Fibroblast of the aortic adventitia (primary cell): Measurements from ENCODE around the gene EVI5. TPM values are rescaled to one million over a fixed set of nuclear protein-coding genes. Genes with fewer than 3 reads are reported as not detected.
A peak's percentile ranks its signal among the peaks of the same experiment; 100 is the strongest.

Source experiments
- DNase-seq: peaks from one replicate; pipeline ENCODE4 v3.0.0-alpha.2; 2010; ENCODE audit warnings: low read depth
- H3K4me3 ChIP-seq: 2 replicates; pipeline ENCODE4 v1.5.1; 2011; ENCODE audit warnings: low read depth, mild to moderate bottlenecking, control low read depth, low read length, moderate library complexity
- CTCF ChIP-seq: IDR thresholded peaks from 2 replicates; pipeline ENCODE4 v1.5.1; 2011; ENCODE audit warnings: mild to moderate bottlenecking, low read length, control low read depth, inconsistent platforms; ENCODE audit not compliant: insufficient read depth
- total RNA-seq: library from RNA; depleted of rRNA; stranded (reverse); fragments of >200 nt; gene quantifications from 2 replicates; pipeline ENCODE4 v1.2.3, GENCODE V29; 2012; ENCODE audit warnings: low replicate concordance

The EVI5 gene
- total RNA-seq, 1 donor: 55.3 TPM

GRCh38 chr1:92494485-92495141 is 290.3 kb downstream of the EVI5 start:
- no peak overlapping the region for H3K4me3 ChIP-seq
- no peak for DNase-seq
- no peak for TF ChIP-seq CTCF

GRCh38 chr1:92493139-92493538 is 291.8 kb downstream of the EVI5 start:
- DNase-seq: no peak
- no peak overlapping the region for H3K4me3 ChIP-seq
- TF ChIP-seq CTCF: no peak

GRCh38 chr1:92488832-92489231 is 296.1 kb downstream of the EVI5 start:
- H3K4me3 ChIP-seq: no peak overlapping the region
- DNase-seq: peak; percentile 25
- TF ChIP-seq CTCF: no peak

GRCh38 chr1:92488416-92488815 is 296.5 kb downstream of the EVI5 start:
- no peak for DNase-seq
- no peak for TF ChIP-seq CTCF
- no peak overlapping the region for H3K4me3 ChIP-seq

DNA sequence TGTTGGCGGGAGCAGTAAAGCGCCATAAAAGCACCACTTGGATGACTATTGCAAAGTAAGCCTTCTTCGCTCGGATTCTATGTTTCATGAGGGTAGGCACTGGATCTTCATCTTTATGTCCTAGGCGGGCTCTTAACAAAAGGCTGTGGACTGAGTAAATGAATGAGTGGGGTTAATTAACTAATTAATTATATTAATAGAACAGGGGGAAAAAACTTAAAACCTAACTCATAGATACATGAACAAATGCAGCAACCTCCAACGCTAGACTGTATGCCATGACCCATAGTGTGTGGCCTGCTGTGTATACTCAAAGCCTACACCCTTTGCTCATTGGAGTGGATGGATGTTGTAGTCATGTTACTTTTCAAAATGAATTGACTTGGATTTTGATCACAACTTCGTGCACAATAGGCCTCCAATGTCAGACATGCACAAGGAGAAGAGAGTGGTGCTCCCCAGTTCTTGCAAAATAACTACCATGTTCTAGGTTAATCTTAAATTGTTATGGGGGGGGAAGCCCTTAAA is 297.8 kb downstream of the EVI5 start:
- no peak overlapping the region for H3K4me3 ChIP-seq
- DNase-seq: no peak
- TF ChIP-seq CTCF: no peak

GRCh38 chr1:92486251-92487077 is 298.4 kb downstream of the EVI5 start, which contains the start of gene GFI1:
Gene GFI1 (minus strand): TSS chr1:92486925. CDS start chr1:92483487, 3,438 bp downstream.
- H3K4me3 ChIP-seq: peak within 1 kb of the TSS; percentile 53
- TF ChIP-seq CTCF: no peak
- no peak for DNase-seq
